Measurements from ENCODE around the gene OBSL1. TPM values are rescaled to one million over a fixed set of nuclear protein-coding genes. Genes with fewer than 3 reads are reported as not detected.

OBSL1 gene
- total and polyA plus RNA-seq, 2 donors (not counting 3 experiments of a cell fraction or from before 2014, with no cell fraction given): 16.7 to 20.7 TPM

DNA sequence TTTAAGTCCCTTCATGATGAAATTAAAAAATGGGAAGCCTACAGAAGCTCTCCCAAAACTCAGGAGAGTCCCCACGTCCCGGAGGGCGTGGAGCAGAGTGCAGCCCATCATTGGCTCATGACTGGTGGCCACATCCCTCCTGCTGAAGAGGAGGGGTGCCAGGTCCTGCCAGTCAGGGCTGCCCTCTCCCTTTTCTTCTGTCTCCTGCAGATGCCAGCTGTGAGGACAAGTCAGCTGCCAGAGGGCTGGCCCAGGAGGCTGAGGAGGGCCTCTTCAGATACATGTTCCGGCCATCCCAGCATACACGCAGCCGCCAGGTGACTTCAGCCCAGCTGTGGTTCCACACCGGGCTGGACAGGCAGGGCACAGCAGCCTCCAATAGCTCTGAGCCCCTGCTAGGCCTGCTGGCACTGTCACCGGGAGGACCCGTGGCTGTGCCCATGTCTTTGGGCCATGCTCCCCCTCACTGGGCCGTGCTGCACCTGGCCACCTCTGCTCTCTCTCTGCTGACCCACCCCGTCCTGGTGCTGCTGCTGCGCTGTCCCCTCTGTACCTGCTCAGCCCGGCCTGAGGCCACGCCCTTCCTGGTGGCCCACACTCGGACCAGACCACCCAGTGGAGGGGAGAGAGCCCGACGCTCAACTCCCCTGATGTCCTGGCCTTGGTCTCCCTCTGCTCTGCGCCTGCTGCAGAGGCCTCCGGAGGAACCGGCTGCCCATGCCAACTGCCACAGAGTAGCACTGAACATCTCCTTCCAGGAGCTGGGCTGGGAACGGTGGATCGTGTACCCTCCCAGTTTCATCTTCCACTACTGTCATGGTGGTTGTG is 3.4 kb upstream of the OBSL1 start:
- TF ChIP-seq GATA2 (IDR thresholded peaks at IDR 0.05; ENCODE audit: insufficient read depth, insufficient read length, low read depth, low read length): no peak
- TF ChIP-seq MYC (IDR thresholded peaks at IDR 0.05; ENCODE audit: low read depth, low read length): no peak
- no peak for TF ChIP-seq JUN (IDR thresholded peaks at IDR 0.05; ENCODE audit: borderline replicate concordance, insufficient read depth, insufficient read length, low read depth)
- TF ChIP-seq POLR2A (IDR thresholded peaks at IDR 0.05; ENCODE audit: low read depth, low read length): no peak
- no peak for TF ChIP-seq POLR2AphosphoS5 (IDR thresholded peaks at IDR 0.05; ENCODE audit: insufficient read depth, low read depth, low read length)
- TF ChIP-seq FOS (IDR thresholded peaks at IDR 0.05; ENCODE audit: borderline replicate concordance, insufficient read depth, low read length): no peak
- TF ChIP-seq, protein P1, sequence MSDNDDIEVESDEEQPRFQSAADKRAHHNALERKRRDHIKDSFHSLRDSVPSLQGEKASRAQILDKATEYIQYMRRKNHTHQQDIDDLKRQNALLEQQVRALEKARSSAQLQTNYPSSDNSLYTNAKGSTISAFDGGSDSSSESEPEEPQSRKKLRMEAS (IDR thresholded peaks at IDR 0.05; ENCODE audit: insufficient read depth, insufficient read length): no peak
- intact Hi-C loops (cut with micrococcal nuclease) (no loop called here), dilution Hi-C loops (cut with MboI; ENCODE audit: extremely low pct_ligation_motif_present, low sequenced_read_pairs) (no loop called here)
- no peaks in the 10 kb centered on the region for H3K9me3 ChIP-seq (replicated peaks; ENCODE audit: control insufficient read depth, insufficient read depth, low read length)
- no peaks in the 10 kb centered on the region for H3K9me1 ChIP-seq (replicated peaks; ENCODE audit: control insufficient read depth, extremely low read depth, insufficient read depth, low read length)
- ChIA-PET POLR2A (no interaction called here), CTCF (interaction anchor here (2.8 kb wide), 1 partner anchor 15 kb away, joined by 14 read pairs; no protein-coding TSS in a partner anchor)
- H3K36me3 ChIP-seq (ENCODE audit: control insufficient read depth in 2 of 2, extremely low read depth in 1 of 2, insufficient read depth in 2 of 2, low read length in 2 of 2): no peaks in the 10 kb centered on the region
- H3K27me3 ChIP-seq (ENCODE audit: control insufficient read depth in 2 of 2, insufficient read depth in 2 of 2, low read length in 2 of 2): peaks cover 31 to 35% of the 10 kb centered on the region in 2 experiments
- no peak overlapping the region for H3K4me3 ChIP-seq (replicated peaks in 1 of 3; ENCODE audit: insufficient read depth in 1 of 3, low read depth in 1 of 3, low read length in 3 of 3)
- FAIRE-seq (no peak), DNase-seq (ENCODE audit: low read depth, low spot score) (no peak)
- H3K4me2 ChIP-seq (ENCODE audit: insufficient read depth, low read length): no peak overlapping the region
- no peak overlapping the region for H2AFZ ChIP-seq (ENCODE audit: low read depth, low read length)
- no TSS peak for BruUV-seq (replicated peaks)
- no peaks in the 10 kb centered on the region for H3K4me1 ChIP-seq (ENCODE audit: control insufficient read depth, extremely low read depth, insufficient read depth, low read length)
- H4K20me1 ChIP-seq (replicated peaks; ENCODE audit: control insufficient read depth, extremely low read depth, insufficient read depth, low read length): no peaks in the 10 kb centered on the region
- H3K27ac ChIP-seq (ENCODE audit: insufficient read depth, low read depth, low read length): no peak overlapping the region
- no peaks in the 10 kb centered on the region for H3K79me2 ChIP-seq (ENCODE audit: control insufficient read depth, insufficient read depth, low read length)
- no peak overlapping the region for H3K9ac ChIP-seq (replicated peaks; ENCODE audit: extremely low read depth, insufficient read depth, low read length)

DNA sequence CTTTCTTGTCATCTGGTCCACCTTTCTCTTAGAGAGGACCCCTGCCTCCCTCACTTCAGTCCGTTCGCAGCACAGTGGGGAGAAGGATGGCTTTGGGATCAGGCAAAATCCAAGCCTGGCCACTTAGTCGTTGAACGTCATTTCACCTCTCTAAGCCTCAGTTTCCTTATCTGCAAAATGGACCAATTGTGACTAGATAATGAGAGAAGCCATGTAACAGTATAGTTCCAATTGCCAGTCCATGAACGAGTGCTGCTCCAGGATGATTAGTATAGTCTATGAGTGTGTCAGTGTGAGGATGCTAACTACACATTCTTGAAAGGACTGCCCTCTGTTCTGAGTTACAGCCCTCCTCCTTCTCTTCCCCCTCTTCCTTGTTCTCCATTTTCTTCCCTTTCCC is 1.8 kb upstream of the OBSL1 start:
- Histone ChIP-seq H3K79me2 (ENCODE audit: control insufficient read depth, insufficient read depth, low read length) (no peaks in the 10 kb centered on the region), H3K4me3 (replicated peaks in 1 of 3; ENCODE audit: insufficient read depth in 1 of 3, low read depth in 1 of 3, low read length in 3 of 3) (no peak overlapping the region), H3K4me1 (ENCODE audit: control insufficient read depth, extremely low read depth, insufficient read depth, low read length) (no peaks in the 10 kb centered on the region), H4K20me1 (replicated peaks; ENCODE audit: control insufficient read depth, extremely low read depth, insufficient read depth, low read length) (no peaks in the 10 kb centered on the region), H3K9ac (replicated peaks; ENCODE audit: extremely low read depth, insufficient read depth, low read length) (no peak overlapping the region), H2AFZ (ENCODE audit: low read depth, low read length) (no peak overlapping the region), H3K9me1 (replicated peaks; ENCODE audit: control insufficient read depth, extremely low read depth, insufficient read depth, low read length) (no peaks in the 10 kb centered on the region), H3K36me3 (ENCODE audit: control insufficient read depth in 2 of 2, extremely low read depth in 1 of 2, insufficient read depth in 2 of 2, low read length in 2 of 2) (no peaks in the 10 kb centered on the region), H3K4me2 (ENCODE audit: insufficient read depth, low read length) (no peak overlapping the region), H3K27me3 (ENCODE audit: control insufficient read depth in 2 of 2, insufficient read depth in 2 of 2, low read length in 2 of 2) (peaks cover 22 to 35% of the 10 kb centered on the region in 2 experiments), H3K27ac (ENCODE audit: insufficient read depth, low read depth, low read length) (no peak overlapping the region), H3K9me3 (replicated peaks; ENCODE audit: control insufficient read depth, insufficient read depth, low read length) (no peaks in the 10 kb centered on the region)
- TF ChIP-seq POLR2AphosphoS5 (IDR thresholded peaks at IDR 0.05; ENCODE audit: insufficient read depth, low read depth, low read length) (no peak), JUN (IDR thresholded peaks at IDR 0.05; ENCODE audit: borderline replicate concordance, insufficient read depth, insufficient read length, low read depth) (no peak), FOS (IDR thresholded peaks at IDR 0.05; ENCODE audit: borderline replicate concordance, insufficient read depth, low read length) (no peak), POLR2A (IDR thresholded peaks at IDR 0.05; ENCODE audit: low read depth, low read length) (no peak), GATA2 (IDR thresholded peaks at IDR 0.05; ENCODE audit: insufficient read depth, insufficient read length, low read depth, low read length) (no peak), MYC (IDR thresholded peaks at IDR 0.05; ENCODE audit: low read depth, low read length) (no peak), EZH2 (IDR thresholded peaks at IDR 0.05; ENCODE audit: borderline replicate concordance, low read depth, low read length, severe bottlenecking) (no peak)
- TF ChIP-seq, protein P1 (IDR thresholded peaks at IDR 0.05; ENCODE audit: insufficient read depth, insufficient read length): no peak
- TF ChIP-seq, protein P2, sequence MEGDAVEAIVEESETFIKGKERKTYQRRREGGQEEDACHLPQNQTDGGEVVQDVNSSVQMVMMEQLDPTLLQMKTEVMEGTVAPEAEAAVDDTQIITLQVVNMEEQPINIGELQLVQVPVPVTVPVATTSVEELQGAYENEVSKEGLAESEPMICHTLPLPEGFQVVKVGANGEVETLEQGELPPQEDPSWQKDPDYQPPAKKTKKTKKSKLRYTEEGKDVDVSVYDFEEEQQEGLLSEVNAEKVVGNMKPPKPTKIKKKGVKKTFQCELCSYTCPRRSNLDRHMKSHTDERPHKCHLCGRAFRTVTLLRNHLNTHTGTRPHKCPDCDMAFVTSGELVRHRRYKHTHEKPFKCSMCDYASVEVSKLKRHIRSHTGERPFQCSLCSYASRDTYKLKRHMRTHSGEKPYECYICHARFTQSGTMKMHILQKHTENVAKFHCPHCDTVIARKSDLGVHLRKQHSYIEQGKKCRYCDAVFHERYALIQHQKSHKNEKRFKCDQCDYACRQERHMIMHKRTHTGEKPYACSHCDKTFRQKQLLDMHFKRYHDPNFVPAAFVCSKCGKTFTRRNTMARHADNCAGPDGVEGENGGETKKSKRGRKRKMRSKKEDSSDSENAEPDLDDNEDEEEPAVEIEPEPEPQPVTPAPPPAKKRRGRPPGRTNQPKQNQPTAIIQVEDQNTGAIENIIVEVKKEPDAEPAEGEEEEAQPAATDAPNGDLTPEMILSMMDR (IDR thresholded peaks at IDR 0.05; ENCODE audit: extremely low read depth in 1 of 2, insufficient read depth in 1 of 2, low read depth in 1 of 2, low read length in 2 of 2): no peak
- ChIA-PET POLR2A (no interaction called here), CTCF (interaction anchor here (2.8 kb wide), 1 partner anchor 13 kb away, joined by 14 read pairs; no protein-coding TSS in a partner anchor)
- no peak for FAIRE-seq
- dilution Hi-C loops (cut with MboI; ENCODE audit: extremely low pct_ligation_motif_present, low sequenced_read_pairs): no loop called here
- no TSS peak for BruUV-seq (replicated peaks)
- DNase-seq (ENCODE audit: low read depth, low spot score): no peak
- intact Hi-C loops (cut with micrococcal nuclease): no loop called here

Measured in endothelial cell of umbilical vein (primary cell).